GF-D8 (cell line): ENCODE measurements around the gene ANP32B.
A peak's percentile ranks its signal among the peaks of the same experiment; 100 is the strongest.

Experiments used
- DNase-seq: peaks from one replicate; lab custom pipeline; 2025; lab: John Stamatoyannopoulos, UW

ANP32B gene

GRCh38 chr9:98024702-98025101, 41.6 kb downstream of the ANP32B start:
- no peak for DNase-seq

- no peak for DNase-seq
Measured at GRCh38 chr9:98031169-98031568, 48.0 kb downstream of the ANP32B start.

GRCh38 chr9:98031935-98032334, 48.8 kb downstream of the ANP32B start:
- DNase-seq, result no peak

GRCh38 chr9:98034593-98035546, 51.7 kb downstream of the ANP32B start:
- peak; percentile 36 for DNase-seq

GRCh38 chr9:98037357-98037756, 54.2 kb downstream of the ANP32B start:
- DNase-seq, result peak; percentile 49

GRCh38 chr9:98038958-98039357, 55.8 kb downstream of the ANP32B start:
- DNase-seq, result no peak

- DNase-seq, result no peak
Measured at GRCh38 chr9:98039607-98040017, 56.5 kb downstream of the ANP32B start.

GRCh38 chr9:98040212-98040611, 57.1 kb downstream of the ANP32B start:
- no peak for DNase-seq

- no peak for DNase-seq
Measured at GRCh38 chr9:98043915-98044314, 60.8 kb downstream of the ANP32B start.

GRCh38 chr9:98045234-98046179, 62.4 kb downstream of the ANP32B start:
- DNase-seq, result peak; percentile 92

GRCh38 chr9:98046180-98046543, 63.0 kb downstream of the ANP32B start:
- no peak for DNase-seq

GRCh38 chr9:98047002-98047401, 63.9 kb downstream of the ANP32B start:
- no peak for DNase-seq

- DNase-seq, result no peak
Measured at GRCh38 chr9:98049288-98050072, 66.3 kb downstream of the ANP32B start.

- no peak for DNase-seq
Measured at GRCh38 chr9:98050351-98050750, 67.2 kb downstream of the ANP32B start.

- DNase-seq, result no peak
Measured at GRCh38 chr9:98054376-98054951, 71.3 kb downstream of the ANP32B start.

GRCh38 chr9:98056269-98057137, 73.4 kb downstream of the ANP32B start, which contains the start of gene NANS:
Gene NANS, plus strand, starts transcription at chr9:98056732. Its CDS starts 77 bp downstream, at chr9:98056809.
- peak; percentile 83 for DNase-seq

- no peak for DNase-seq
Measured at GRCh38 chr9:98057138-98057799, 74.1 kb downstream of the ANP32B start.

- no peak for DNase-seq
Measured at GRCh38 chr9:98062161-98062560, 79.0 kb downstream of the ANP32B start.

GRCh38 chr9:98064623-98065392, 81.7 kb downstream of the ANP32B start:
- DNase-seq, result no peak
